Ureter (tissue), 1 donor: ENCODE results near the gene TP53TG3E. TPM values are rescaled to one million over a fixed set of nuclear protein-coding genes. Genes with fewer than 3 reads are reported as not detected.
A peak's percentile ranks its signal among the peaks of the same experiment; 100 is the strongest.
"Not testable (repeated sequence)": the region's sequence is repeated elsewhere in the genome, so short reads cannot be mapped to it uniquely, and the experiment has no call there.

Experiments used
- DNase-seq: peaks from one replicate; pipeline ENCODE4 v3.0.0-alpha.2; 2020; ENCODE audit warnings: low spot score
- total RNA-seq: library from RNA; stranded (reverse); gene quantifications from one replicate; pipeline ENCODE4 v1.2.4, GENCODE V29; 2023
- donor health status: DM: yes; HTN: yes; CAD: no.

The TP53TG3E gene, protein sequence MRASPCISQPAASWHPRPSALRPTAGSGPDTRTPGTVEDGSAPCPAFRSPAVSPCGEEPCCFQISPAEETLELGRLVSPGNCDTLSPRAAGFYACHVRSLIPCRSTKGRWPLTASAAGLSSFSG
- not detected for total RNA-seq

DNA sequence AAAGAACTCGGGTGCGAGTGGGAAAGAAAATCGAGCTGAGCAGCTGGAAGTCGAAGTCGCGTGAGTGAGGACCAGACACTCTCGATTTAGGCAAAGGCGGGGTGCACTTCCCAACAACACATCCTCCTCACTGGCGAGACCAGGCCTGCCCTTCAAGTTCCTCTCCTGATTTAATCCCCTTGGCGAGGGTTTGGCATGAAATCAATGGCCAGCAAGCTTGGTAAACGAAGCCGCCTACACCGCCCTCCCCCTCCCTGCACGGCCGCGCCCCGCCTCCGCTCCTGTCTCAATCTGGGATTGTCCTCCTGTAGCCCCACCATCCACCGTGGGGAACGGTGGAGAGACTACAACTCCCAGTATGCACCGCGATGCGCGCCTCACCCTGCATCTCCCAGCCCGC lies at the start of gene TP53TG3E:
Gene TP53TG3E, plus strand, starts transcription at position 301 of the 400 bp plus-strand sequence. Its CDS starts 68 bp downstream, at position 369.
- not testable (repeated sequence) for DNase-seq

DNA sequence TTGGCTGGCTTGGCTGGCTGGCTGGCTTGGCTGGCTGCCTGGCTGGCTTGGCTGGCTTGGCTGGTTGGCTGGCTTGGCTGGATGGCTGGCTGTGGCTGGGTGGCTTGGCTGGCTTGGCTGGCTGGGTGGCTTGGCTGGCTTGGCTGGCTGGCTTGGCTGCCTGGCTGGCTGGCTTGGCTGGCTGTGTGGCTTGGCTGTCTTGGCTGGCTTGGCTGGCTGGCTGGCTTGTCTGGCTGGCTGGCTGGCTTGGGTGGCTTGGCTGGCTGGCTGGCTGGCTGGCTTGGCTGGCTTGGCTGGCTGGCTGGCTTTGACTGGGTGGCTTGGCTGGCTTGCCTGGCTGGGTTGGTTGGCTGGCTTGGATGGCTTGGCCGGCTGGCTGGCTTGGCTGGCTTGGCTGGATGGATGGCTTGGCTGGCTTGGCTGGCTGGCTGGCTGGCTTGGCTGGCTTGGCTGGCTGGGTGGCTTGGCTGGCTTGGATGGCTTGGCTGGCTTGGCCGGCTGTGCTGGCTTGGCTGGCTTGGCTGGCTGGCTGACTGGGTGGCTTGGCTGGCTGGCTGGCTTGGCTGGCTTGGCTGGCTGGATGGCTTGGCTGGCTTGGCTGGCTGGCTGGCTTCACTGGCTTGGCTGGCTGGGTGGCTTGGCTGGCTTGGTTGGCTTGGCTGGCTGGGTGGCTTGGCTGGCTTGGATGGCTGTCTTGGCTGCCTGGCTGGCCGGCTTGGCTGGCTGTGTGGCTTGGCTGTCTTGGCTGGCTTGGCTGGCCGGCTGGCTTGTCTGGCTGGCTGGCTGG lies 32.3 kb downstream of the TP53TG3E start:
- peak; percentile 89 for DNase-seq

DNA sequence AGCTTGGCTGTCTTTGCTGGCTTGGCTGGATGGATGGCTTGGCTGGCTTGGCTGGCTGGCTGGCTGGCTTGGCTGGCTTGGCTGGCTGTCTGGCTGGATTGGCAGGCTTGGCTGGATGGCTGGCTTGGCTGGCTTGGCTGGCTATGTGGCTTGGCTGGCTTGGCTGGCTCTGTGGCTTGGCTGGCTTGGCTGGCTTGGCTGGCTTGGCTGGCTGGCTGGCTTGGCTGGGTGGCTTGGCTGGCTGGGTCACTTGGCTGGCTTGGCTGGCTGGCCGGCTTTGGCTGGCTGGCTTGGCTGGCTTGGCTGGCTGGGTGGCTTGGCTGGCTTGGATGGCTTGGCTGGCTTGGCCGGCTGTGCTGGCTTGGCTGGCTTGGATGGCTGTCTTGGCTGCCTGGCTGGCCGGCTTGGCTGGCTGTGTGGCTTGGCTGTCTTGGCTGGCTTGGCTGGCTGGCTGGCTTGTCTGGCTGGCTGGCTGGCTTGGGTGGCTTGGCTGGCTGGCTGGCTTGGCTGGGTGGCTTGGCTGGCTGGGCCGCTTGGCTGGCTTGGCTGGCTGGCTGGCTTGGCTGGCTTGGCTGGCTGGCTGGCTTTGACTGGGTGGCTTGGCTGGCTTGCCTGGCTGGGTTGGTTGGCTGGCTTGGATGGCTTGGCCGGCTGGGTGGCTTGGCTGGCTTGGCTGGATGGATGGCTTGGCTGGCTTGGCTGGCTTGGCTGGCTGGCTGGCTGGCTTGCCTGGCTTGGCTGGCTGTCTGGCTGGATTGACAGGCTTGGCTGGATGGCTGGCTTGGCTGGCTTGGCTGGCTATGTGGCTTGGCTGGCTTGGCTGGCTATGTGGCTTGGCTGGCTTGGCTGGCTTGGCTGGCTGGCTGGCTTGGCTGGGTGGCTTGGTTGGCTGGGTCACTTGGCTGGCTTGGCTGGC lies 33.8 kb downstream of the TP53TG3E start:
- peak; percentile 84 for DNase-seq

DNA sequence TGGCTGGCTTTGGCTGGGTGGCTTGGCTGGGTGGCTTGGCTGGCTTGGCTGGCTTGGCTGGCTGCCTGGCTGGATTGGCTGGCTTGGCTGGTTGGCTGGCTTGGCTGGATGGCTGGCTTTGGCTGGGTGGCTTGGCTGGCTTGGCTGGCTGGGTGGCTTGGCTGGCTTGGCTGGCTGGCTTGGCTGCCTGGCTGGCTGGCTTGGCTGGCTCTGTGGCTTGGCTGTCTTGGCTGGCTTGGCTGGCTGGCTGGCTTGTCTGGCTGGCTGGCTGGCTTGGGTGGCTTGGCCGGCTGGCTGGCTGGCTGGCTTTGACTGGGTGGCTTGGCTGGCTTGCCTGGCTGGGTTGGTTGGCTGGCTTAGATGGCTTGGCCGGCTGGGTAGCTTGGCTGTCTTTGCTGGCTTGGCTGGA lies 34.4 kb downstream of the TP53TG3E start:
- peak; percentile 50 for DNase-seq

DNA sequence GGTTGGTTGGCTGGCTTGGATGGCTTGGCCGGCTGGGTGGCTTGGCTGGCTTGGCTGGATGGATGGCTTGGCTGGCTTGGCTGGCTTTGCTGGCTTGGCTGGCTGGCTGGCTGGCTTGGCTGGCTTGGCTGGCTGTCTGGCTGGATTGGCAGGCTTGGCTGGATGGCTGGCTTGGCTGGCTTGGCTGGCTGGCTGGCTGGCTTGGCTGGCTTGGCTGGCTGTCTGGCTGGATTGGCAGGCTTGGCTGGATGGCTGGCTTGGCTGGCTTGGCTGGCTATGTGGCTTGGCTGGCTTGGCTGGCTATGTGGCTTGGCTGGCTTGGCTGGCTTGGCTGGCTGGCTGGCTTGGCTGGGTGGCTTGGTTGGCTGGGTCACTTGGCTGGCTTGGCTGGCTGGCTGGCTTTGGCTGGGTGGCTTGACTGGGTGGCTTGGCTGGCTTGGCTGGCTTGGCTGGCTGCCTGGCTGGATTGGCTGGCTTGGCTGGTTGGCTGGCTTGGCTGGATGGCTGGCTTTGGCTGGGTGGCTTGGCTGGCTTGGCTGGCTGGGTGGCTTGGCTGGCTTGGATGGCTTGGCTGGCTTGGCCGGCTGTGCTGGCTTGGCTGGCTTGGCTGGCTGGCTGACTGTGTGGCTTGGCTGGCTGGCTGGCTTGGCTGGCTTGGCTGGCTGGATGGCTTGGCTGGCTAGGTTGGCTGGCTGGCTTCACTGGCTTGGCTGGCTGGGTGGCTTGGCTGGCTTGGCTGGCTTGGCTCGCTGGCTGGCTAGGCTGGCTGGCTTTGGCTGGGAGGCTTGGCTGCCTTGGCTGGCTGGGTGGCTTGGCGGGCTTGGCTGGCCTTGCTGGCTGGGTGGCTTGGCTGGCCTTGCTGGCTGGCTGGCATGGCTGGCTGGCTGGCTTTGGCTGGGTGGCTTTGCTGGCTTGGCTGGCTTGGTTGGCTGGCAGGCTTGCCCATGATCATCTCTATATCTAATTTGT lies 35.3 kb downstream of the TP53TG3E start:
- peak; percentile 90 for DNase-seq

Other genes with a start within 250 kb of the TP53TG3E start
- gene TP53TG3C, start 110.1 kb upstream of the TP53TG3E start, total RNA-seq = not detected
- gene TP53TG3B, start 56.5 kb downstream of the TP53TG3E start, total RNA-seq = not detected
- not detected for gene TP53TG3F, start 155.3 kb downstream of the TP53TG3E start, total RNA-seq